Measurements from ENCODE around the gene USP48. TPM values are rescaled to one million over a fixed set of nuclear protein-coding genes. Genes with fewer than 3 reads are reported as not detected.

The USP48 gene
- total and polyA plus RNA-seq, 12 donors, result 35.9 to 156 (median 86.4) TPM

DNA sequence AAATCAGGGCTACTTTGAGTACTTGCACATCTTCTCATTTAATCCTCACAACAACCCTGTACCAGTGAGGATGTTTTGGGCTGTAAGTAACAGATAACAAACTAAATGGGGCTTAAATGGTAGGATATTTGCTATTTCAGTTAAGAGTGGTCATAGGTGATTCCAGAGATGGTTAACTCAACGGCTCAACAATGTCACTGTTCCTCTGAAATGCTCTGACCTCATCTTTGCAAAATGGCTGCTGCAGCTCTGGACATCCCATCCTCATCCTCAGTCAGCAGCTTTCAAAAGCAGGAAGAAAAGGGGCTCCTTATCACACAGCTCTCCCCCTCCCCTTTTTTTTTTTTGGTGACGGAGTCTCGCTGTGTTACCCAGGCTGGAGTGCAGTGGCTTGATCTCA, 30.6 kb upstream of the USP48 start:
- DNase-seq, result no peak
- Histone ChIP-seq H3K4me1 (replicated peaks in 1 of 2) (peaks cover 3 to 4% of the 10 kb centered on the region in 2 donors), H3K9me3 (replicated peaks in 1 of 3) (no peaks in the 10 kb centered on the region), H3K4me3 (no peak overlapping the region), H3K36me3 (replicated peaks in 1 of 2) (no peaks in the 10 kb centered on the region), H3K27me3 (no peaks in the 10 kb centered on the region), H3K27ac (no peak overlapping the region)
- TF ChIP-seq, protein P1, sequence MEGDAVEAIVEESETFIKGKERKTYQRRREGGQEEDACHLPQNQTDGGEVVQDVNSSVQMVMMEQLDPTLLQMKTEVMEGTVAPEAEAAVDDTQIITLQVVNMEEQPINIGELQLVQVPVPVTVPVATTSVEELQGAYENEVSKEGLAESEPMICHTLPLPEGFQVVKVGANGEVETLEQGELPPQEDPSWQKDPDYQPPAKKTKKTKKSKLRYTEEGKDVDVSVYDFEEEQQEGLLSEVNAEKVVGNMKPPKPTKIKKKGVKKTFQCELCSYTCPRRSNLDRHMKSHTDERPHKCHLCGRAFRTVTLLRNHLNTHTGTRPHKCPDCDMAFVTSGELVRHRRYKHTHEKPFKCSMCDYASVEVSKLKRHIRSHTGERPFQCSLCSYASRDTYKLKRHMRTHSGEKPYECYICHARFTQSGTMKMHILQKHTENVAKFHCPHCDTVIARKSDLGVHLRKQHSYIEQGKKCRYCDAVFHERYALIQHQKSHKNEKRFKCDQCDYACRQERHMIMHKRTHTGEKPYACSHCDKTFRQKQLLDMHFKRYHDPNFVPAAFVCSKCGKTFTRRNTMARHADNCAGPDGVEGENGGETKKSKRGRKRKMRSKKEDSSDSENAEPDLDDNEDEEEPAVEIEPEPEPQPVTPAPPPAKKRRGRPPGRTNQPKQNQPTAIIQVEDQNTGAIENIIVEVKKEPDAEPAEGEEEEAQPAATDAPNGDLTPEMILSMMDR (IDR thresholded peaks at IDR 0.05), result no peak
- no peak for TF ChIP-seq POLR2A (IDR thresholded peaks at IDR 0.05)
- intact Hi-C loops (cut with DNase I), result no loop called here
- 88 to 96% (median 92%) methylated on average over 3 of the region's 3 CpGs for WGBS, 4 donors

DNA sequence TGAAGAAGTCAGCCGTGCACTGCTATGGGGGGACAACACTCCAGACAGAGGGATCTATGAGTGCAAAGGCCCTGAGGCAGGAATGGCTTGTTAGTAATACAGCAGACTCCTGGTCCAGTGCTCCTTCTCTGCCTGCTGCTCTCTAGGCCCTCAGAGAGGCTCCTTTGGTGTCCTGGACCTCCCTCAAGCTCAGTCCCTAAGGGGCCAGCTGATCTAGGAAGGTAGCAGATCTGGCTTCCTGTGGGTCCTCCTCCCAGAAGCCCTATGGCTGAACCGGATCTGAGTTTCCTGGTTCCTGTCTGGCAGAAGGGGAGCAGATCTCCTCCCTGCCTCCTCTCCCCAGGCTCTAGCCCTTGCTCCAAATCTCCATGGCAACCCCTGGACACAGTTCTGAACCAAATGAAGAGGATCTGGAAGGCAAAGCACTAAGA, 28.9 kb upstream of the USP48 start, which contains the start of gene LDLRAD2:
Gene LDLRAD2, plus strand, starts transcription at position 391 of the 431 bp plus-strand sequence. CDS start 187 bp downstream, outside the sequence.
- H3K9me3 ChIP-seq (replicated peaks in 1 of 3), result no peaks in the 10 kb centered on the region
- peaks cover 0 to 4% of the 10 kb centered on the region in 2 donors for H3K4me1 ChIP-seq (replicated peaks in 1 of 2)
- no peak for DNase-seq
- H3K36me3 ChIP-seq (replicated peaks in 1 of 2), result no peaks in the 10 kb centered on the region
- intact Hi-C loops (cut with DNase I), result no loop called here
- H3K27me3 ChIP-seq, result no peaks in the 10 kb centered on the region
- TF ChIP-seq POLR2A (IDR thresholded peaks at IDR 0.05), result no peak
- TF ChIP-seq, protein P1 (IDR thresholded peaks at IDR 0.05), result no peak
- WGBS, 4 donors, result 60 to 75% (median 71%) methylated on average over 2 of the region's 2 CpGs
- no peak within 1 kb of the TSS for H3K4me3 ChIP-seq
- no peak within 1 kb of the TSS for H3K27ac ChIP-seq

DNA sequence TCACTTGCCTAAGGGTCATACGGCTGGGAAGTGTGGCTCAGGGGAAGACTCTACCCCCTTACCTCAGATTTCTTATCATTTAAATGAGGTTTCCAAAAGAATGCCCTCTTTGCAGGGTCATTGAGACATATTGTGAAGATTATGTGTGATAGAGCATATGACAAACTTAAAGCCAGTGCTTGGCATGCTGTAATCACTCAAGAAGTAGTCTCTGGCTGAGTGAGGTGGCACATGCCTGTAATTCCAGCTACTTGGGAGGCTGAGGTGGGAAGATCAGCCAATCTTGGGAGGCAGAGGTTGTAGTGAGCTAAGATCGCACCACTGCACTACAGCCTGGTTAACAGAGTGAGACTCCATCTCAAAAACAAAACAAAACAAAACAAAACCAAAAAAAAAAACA, 21.6 kb upstream of the USP48 start:
- Histone ChIP-seq H3K9me3 (replicated peaks in 1 of 3) (no peaks in the 10 kb centered on the region), H3K27ac (peak overlapping the region in 2 of 5 donors; percentile 3 to 37), H3K27me3 (no peaks in the 10 kb centered on the region), H3K36me3 (replicated peaks in 1 of 2) (no peaks in the 10 kb centered on the region), H3K4me1 (replicated peaks in 1 of 2) (peaks cover 0 to 7% of the 10 kb centered on the region in 2 donors), H3K4me3 (no peak overlapping the region)
- WGBS, 4 donors, result 58 to 77% (median 70%) methylated on average over 2 of the region's 2 CpGs
- intact Hi-C loops (cut with DNase I), result no loop called here
- TF ChIP-seq, protein P1 (IDR thresholded peaks at IDR 0.05), result no peak
- no peak for TF ChIP-seq POLR2A (IDR thresholded peaks at IDR 0.05)
- DNase-seq, result no peak

DNA sequence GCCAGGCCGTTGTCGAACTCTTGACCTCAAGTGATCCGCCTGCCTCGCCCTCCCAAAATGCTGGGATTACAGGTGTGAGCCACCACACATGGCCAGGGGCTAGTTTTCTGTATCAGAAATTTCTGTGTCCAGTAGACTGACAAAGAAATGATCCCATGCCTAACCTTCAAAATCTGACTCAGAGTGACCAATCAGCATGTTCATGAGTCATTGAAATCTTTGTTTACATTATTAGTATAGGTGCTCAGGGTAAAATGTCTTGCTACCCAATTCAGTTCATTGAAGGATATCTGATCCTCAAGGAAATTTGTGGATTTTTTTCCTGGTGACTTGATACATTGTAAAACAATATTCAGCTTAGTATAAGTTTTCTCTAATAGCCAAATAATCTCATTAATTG, 18.2 kb upstream of the USP48 start:
- no peaks in the 10 kb centered on the region for H3K27me3 ChIP-seq
- H3K36me3 ChIP-seq (replicated peaks in 1 of 2), result no peaks in the 10 kb centered on the region
- intact Hi-C loops (cut with DNase I), result no loop called here
- H3K4me1 ChIP-seq (replicated peaks in 1 of 2), result peaks cover 0 to 7% of the 10 kb centered on the region in 2 donors
- WGBS, 4 donors, result 91 to 97% (median 93%) methylated on average over 4 of the region's 4 CpGs
- no peak overlapping the region for H3K4me3 ChIP-seq
- TF ChIP-seq POLR2A (IDR thresholded peaks at IDR 0.05), result no peak
- TF ChIP-seq, protein P1 (IDR thresholded peaks at IDR 0.05), result no peak
- H3K9me3 ChIP-seq (replicated peaks in 1 of 3), result no peaks in the 10 kb centered on the region
- H3K27ac ChIP-seq, result no peak overlapping the region
- DNase-seq, result no peak

Measured in adrenal gland (tissue), 12 donors.